Heart left ventricle (tissue), 13 donors: ENCODE data around the gene SLC44A2.

Source experiments
- POLR2A ChIP-seq, 2 donors: fragments of 450-650 bp; IDR thresholded peaks; one replicate each; pipeline ENCODE4 v1.6.1; 2017; ENCODE audit warnings: antibody characterized with exemption in 2 of 2, mild to moderate bottlenecking in 2 of 2, moderate library complexity in 2 of 2
- TF ChIP-seq, protein P1 (sequence below), 12 donors: fragments of 200-600 bp; sonication (generic) in 4 of 12; IDR thresholded peaks; one replicate each; pipeline versions ENCODE4 v1.5.0 to v1.8.0; 2018 to 2022; ENCODE audit warnings: antibody characterized with exemption in 12 of 12, mild to moderate bottlenecking in 5 of 12
- donor health status: ischemic (EF 13 %, LVEDD 7.1; RV severe dilation, severe dysfunction).
- donor health status: DM: no; HTN: yes; CAD: no.
- donor health status: DM: no; HTN: no; CAD: no.
- donor health status: ischemic (EF 25% LVEDD 6.9; RV normal size, moderate dysfunction).
- donor health status: ischemic (EF 25% LVEDD 5.7; RV mildly dilated, moderate dysfunction).
- donor health status: ischemic (EF 35%, LVEDD 5.7; RV mildly dilated, moderate dysfunction).
- donor health status: nonischemic (EF 11% LVEDD 7.7; RV severe dilation, severe dysfunction).
- donor health status: DM: yes; HTN: yes; CAD: no.
- donor health status: PGD.
- donor health status: ischemic (EF 29% LVEDD 5.4; RV normal size, mild dysfunction).
- donor health status: nonischemic (EF 23%, LVEDD 6.1; RV moderate dilation, normal function).

DNA sequence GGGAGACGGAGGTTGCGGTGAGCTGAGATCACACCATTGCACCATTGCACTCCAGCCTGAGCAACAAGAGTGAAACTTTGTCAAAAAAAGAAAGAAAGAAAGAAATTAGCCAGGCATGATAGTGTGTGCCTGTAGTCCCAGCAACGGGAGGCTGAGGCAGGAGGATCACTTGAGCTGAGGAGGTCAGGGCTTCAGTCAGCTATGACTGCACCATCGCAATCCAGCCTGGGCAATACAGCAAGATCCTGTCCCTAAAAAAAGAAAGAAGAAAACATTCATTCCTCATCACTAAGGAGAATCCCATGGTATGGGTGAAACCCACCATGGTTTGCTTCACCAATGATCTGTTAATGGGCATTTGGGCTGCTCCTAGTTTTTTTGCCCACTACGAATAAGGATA is 25.2 kb upstream of the SLC44A2 start:
- TF ChIP-seq, protein P1, sequence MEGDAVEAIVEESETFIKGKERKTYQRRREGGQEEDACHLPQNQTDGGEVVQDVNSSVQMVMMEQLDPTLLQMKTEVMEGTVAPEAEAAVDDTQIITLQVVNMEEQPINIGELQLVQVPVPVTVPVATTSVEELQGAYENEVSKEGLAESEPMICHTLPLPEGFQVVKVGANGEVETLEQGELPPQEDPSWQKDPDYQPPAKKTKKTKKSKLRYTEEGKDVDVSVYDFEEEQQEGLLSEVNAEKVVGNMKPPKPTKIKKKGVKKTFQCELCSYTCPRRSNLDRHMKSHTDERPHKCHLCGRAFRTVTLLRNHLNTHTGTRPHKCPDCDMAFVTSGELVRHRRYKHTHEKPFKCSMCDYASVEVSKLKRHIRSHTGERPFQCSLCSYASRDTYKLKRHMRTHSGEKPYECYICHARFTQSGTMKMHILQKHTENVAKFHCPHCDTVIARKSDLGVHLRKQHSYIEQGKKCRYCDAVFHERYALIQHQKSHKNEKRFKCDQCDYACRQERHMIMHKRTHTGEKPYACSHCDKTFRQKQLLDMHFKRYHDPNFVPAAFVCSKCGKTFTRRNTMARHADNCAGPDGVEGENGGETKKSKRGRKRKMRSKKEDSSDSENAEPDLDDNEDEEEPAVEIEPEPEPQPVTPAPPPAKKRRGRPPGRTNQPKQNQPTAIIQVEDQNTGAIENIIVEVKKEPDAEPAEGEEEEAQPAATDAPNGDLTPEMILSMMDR (IDR thresholded peaks at IDR 0.05) = no peak
- no peak for TF ChIP-seq POLR2A (IDR thresholded peaks at IDR 0.05)
